ENCODE data around the gene HPF1. TPM values are rescaled to one million over a fixed set of nuclear protein-coding genes. Genes with fewer than 3 reads are reported as not detected.
A peak's percentile ranks its signal among the peaks of the same experiment; 100 is the strongest.

The HPF1 gene
- total RNA-seq, 1 donor = 20.6 TPM

- TF ChIP-seq, protein P1, sequence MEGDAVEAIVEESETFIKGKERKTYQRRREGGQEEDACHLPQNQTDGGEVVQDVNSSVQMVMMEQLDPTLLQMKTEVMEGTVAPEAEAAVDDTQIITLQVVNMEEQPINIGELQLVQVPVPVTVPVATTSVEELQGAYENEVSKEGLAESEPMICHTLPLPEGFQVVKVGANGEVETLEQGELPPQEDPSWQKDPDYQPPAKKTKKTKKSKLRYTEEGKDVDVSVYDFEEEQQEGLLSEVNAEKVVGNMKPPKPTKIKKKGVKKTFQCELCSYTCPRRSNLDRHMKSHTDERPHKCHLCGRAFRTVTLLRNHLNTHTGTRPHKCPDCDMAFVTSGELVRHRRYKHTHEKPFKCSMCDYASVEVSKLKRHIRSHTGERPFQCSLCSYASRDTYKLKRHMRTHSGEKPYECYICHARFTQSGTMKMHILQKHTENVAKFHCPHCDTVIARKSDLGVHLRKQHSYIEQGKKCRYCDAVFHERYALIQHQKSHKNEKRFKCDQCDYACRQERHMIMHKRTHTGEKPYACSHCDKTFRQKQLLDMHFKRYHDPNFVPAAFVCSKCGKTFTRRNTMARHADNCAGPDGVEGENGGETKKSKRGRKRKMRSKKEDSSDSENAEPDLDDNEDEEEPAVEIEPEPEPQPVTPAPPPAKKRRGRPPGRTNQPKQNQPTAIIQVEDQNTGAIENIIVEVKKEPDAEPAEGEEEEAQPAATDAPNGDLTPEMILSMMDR (IDR thresholded peaks at IDR 0.05; ENCODE audit: extremely low read depth, low read depth, low read length) = no peak
- peaks cover 22% of the 10 kb centered on the region for H3K36me3 ChIP-seq (ENCODE audit: insufficient read depth, low read length)
- no peaks in the 10 kb centered on the region for H3K79me2 ChIP-seq (ENCODE audit: insufficient read depth, low read length)
- H3K4me1 ChIP-seq (ENCODE audit: insufficient read depth, low read length) = peaks cover 10% of the 10 kb centered on the region
- no peak overlapping the region for H3K4me2 ChIP-seq (ENCODE audit: insufficient read depth, low read length)
- no peak for DNase-seq (ENCODE audit: insufficient read length, low spot score, missing footprints)
- H3K9me3 ChIP-seq (ENCODE audit: low read depth, low read length) = no peaks in the 10 kb centered on the region
- H2AFZ ChIP-seq (ENCODE audit: low read length) = no peak overlapping the region
- H3K27me3 ChIP-seq (ENCODE audit: insufficient read depth, low read length) = no peaks in the 10 kb centered on the region
- H3K4me3 ChIP-seq (ENCODE audit: insufficient read depth, low read length) = no peak overlapping the region
- no peaks in the 10 kb centered on the region for H4K20me1 ChIP-seq (ENCODE audit: insufficient read depth, low read length)
- no peak overlapping the region for H3K27ac ChIP-seq (ENCODE audit: low read depth, low read length)
Observed at GRCh38 chr4:169727616-169728015, 30.1 kb downstream of the HPF1 start.

DNA sequence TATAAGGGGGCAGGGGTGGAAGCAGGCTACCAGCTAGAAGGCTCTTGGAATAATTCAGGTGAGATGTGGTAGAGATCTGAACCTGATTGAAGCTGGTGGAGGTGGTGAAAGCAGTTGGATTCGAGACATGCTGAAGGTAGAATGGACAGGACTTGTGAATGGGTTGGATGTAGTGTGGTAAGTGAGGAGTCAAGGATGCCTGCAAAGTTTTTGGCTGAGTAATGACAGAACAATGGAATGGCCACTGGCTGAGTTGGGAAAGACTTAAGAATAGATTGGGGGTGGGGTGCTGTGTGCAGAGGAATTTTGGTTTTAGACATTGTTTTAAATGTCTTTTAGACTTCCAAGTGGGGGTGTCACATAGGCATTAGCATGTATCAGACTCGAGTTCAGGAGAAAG lies 33.5 kb downstream of the HPF1 start:
- H3K27ac ChIP-seq (ENCODE audit: low read depth, low read length) = peak overlapping the region; percentile 23
- peaks cover 15% of the 10 kb centered on the region for H3K36me3 ChIP-seq (ENCODE audit: insufficient read depth, low read length)
- H3K79me2 ChIP-seq (ENCODE audit: insufficient read depth, low read length) = no peaks in the 10 kb centered on the region
- H3K4me3 ChIP-seq (ENCODE audit: insufficient read depth, low read length) = no peak overlapping the region
- TF ChIP-seq, protein P1 (IDR thresholded peaks at IDR 0.05; ENCODE audit: extremely low read depth, low read depth, low read length) = no peak
- H4K20me1 ChIP-seq (ENCODE audit: insufficient read depth, low read length) = no peaks in the 10 kb centered on the region
- H3K4me2 ChIP-seq (ENCODE audit: insufficient read depth, low read length) = peak overlapping the region; percentile 8
- no peak for DNase-seq (ENCODE audit: insufficient read length, low spot score, missing footprints)
- no peak overlapping the region for H2AFZ ChIP-seq (ENCODE audit: low read length)
- no peaks in the 10 kb centered on the region for H3K27me3 ChIP-seq (ENCODE audit: insufficient read depth, low read length)
- H3K9me3 ChIP-seq (ENCODE audit: low read depth, low read length) = no peaks in the 10 kb centered on the region
- peaks cover 10% of the 10 kb centered on the region for H3K4me1 ChIP-seq (ENCODE audit: insufficient read depth, low read length)

DNA sequence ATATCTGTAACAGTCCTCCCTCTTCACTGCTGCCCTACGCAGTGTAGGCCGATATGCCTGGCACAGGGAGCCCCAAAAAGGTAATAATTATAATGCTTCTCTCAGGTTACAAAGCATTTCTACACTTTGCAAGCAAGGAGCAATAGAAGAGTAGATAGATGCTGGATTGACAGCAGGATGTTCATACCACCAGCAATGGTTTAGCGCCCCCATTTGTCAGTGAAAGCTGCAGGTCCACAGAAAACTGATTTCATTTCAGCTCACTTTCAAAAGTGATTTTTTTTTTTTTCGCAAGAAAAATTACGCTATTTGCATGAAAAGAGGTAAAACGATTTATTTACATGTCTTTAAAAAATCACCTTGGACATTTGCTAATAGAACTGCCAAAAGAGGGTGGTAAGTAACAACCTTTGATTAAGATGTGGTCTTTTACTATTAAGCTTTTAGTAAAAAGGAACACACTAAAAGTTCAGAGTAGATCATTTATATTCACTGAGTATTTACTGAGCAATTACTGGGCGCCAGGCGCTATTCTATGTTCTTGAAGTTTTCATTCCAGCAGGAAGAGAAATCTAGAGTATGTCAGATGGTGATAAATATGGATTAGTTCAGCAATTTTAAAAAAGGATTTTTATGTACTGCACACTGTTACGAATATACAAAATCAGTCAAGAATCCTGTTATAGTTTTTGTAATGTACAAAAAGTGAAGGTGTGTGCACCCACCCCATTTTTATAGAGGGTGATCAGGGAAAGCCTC lies 34.4 kb downstream of the HPF1 start:
- no peak overlapping the region for H2AFZ ChIP-seq (ENCODE audit: low read length)
- H3K4me1 ChIP-seq (ENCODE audit: insufficient read depth, low read length) = peaks cover 10% of the 10 kb centered on the region
- H3K27me3 ChIP-seq (ENCODE audit: insufficient read depth, low read length) = no peaks in the 10 kb centered on the region
- no peaks in the 10 kb centered on the region for H3K79me2 ChIP-seq (ENCODE audit: insufficient read depth, low read length)
- no peak for DNase-seq (ENCODE audit: insufficient read length, low spot score, missing footprints)
- H3K4me3 ChIP-seq (ENCODE audit: insufficient read depth, low read length) = no peak overlapping the region
- H3K27ac ChIP-seq (ENCODE audit: low read depth, low read length) = no peak overlapping the region
- no peaks in the 10 kb centered on the region for H3K9me3 ChIP-seq (ENCODE audit: low read depth, low read length)
- TF ChIP-seq, protein P1 (IDR thresholded peaks at IDR 0.05; ENCODE audit: extremely low read depth, low read depth, low read length) = peak; percentile 29
- no peaks in the 10 kb centered on the region for H4K20me1 ChIP-seq (ENCODE audit: insufficient read depth, low read length)
- H3K36me3 ChIP-seq (ENCODE audit: insufficient read depth, low read length) = peaks cover 10% of the 10 kb centered on the region
- no peak overlapping the region for H3K4me2 ChIP-seq (ENCODE audit: insufficient read depth, low read length)

- Histone ChIP-seq H3K36me3 (ENCODE audit: insufficient read depth, low read length) (peaks cover 10% of the 10 kb centered on the region), H3K4me1 (ENCODE audit: insufficient read depth, low read length) (peaks cover 24% of the 10 kb centered on the region), H3K9me3 (ENCODE audit: low read depth, low read length) (no peaks in the 10 kb centered on the region), H2AFZ (ENCODE audit: low read length) (no peak overlapping the region), H3K4me3 (ENCODE audit: insufficient read depth, low read length) (no peak overlapping the region), H3K27ac (ENCODE audit: low read depth, low read length) (no peak overlapping the region), H4K20me1 (ENCODE audit: insufficient read depth, low read length) (no peaks in the 10 kb centered on the region), H3K27me3 (ENCODE audit: insufficient read depth, low read length) (no peaks in the 10 kb centered on the region), H3K4me2 (ENCODE audit: insufficient read depth, low read length) (no peak overlapping the region), H3K79me2 (ENCODE audit: insufficient read depth, low read length) (no peaks in the 10 kb centered on the region)
- TF ChIP-seq, protein P1 (IDR thresholded peaks at IDR 0.05; ENCODE audit: extremely low read depth, low read depth, low read length) = no peak
- no peak for DNase-seq (ENCODE audit: insufficient read length, low spot score, missing footprints)
Observed at GRCh38 chr4:169720529-169720928, 37.2 kb downstream of the HPF1 start.

All from osteoblast (primary cell).